GM10266 (cell line): ENCODE measurements around the gene LRR1.
A peak's percentile ranks its signal among the peaks of the same experiment; 100 is the strongest.
"Not testable (repeated sequence)": the region's sequence is repeated elsewhere in the genome, so short reads cannot be mapped to it uniquely, and the experiment has no call there.

Experiments
- DNase-seq: peaks from one replicate; pipeline ENCODE4 v3.0.0; 2012; ENCODE audit errors: extremely low spot score
- CTCF ChIP-seq: IDR thresholded peaks from 2 replicates; pipeline ENCODE4 v1.5.1; 2012; ENCODE audit warnings: mild to moderate bottlenecking, low read depth; ENCODE audit not compliant: control insufficient read depth, insufficient read depth; ENCODE audit errors: missing control alignments

The LRR1 gene

GRCh38 chr14:49612671-49613070, 13.9 kb downstream of the LRR1 start:
- no peak for TF ChIP-seq CTCF
- no peak for DNase-seq

- TF ChIP-seq CTCF = no peak
- DNase-seq = no peak
Observed at GRCh38 chr14:49614196-49614595, 15.5 kb downstream of the LRR1 start.

GRCh38 chr14:49615776-49616175, 17.0 kb downstream of the LRR1 start:
- no peak for DNase-seq
- TF ChIP-seq CTCF = no peak

- TF ChIP-seq CTCF = no peak
- DNase-seq = no peak
Observed at GRCh38 chr14:49617852-49618519, 19.2 kb downstream of the LRR1 start.

- not testable (repeated sequence) for DNase-seq
Observed at GRCh38 chr14:49619273-49619672, 20.5 kb downstream of the LRR1 start.

GRCh38 chr14:49619730-49620129, 21.0 kb downstream of the LRR1 start:
- TF ChIP-seq CTCF = no peak
- no peak for DNase-seq

GRCh38 chr14:49620182-49621113, 21.7 kb downstream of the LRR1 start, which contains the start of the genes MGAT2 and RPL36AL:
Gene MGAT2, plus strand, starts transcription at chr14:49620799. Its CDS starts 470 bp downstream, at chr14:49621269.
Gene RPL36AL, minus strand, starts transcription at chr14:49620626. Its CDS starts 1,522 bp downstream, at chr14:49619104.
- DNase-seq = peak; percentile 97
- TF ChIP-seq CTCF = peak; percentile 24
